Tibial nerve (tissue), 4 donors: ENCODE data around the gene LRRC8D.

Experiments
- CTCF ChIP-seq, 5 experiments: fragments of 200-600 bp in 3 of 5; fragments of 450-650 bp in 2 of 5; sonication (generic) in 3 of 5; IDR thresholded peaks; one replicate each; pipeline ENCODE4 v1.5.1; 2016 to 2019; ENCODE audit warnings: antibody characterized with exemption in 5 of 5, mild to moderate bottlenecking in 3 of 5, moderate library complexity in 2 of 5
- EP300 ChIP-seq, 2 donors: sonication (generic); formaldehyde crosslinking; IDR thresholded peaks; one replicate each; pipeline ENCODE4 v1.6.1; 2017; ENCODE audit warnings: antibody characterized with exemption in 2 of 2, mild to moderate bottlenecking in 1 of 2

GRCh38 chr1:89876463-89876862 is 55.6 kb downstream of the LRRC8D start:
- TF ChIP-seq CTCF (IDR thresholded peaks at IDR 0.05) (no peak), EP300 (IDR thresholded peaks at IDR 0.05) (no peak)
